GM21529 (cell line): ENCODE results near the gene SURF2.
"Not testable (repeated sequence)": the region's sequence is repeated elsewhere in the genome, so short reads cannot be mapped to it uniquely, and the experiment has no call there.

Source experiments
- ATAC-seq: cut with Tn5 transposase; IDR thresholded peaks from one replicate; pipeline ENCODE4 v1.9.1; 2021; ENCODE audit not compliant: unreplicated experiment

The SURF2 gene

DNA sequence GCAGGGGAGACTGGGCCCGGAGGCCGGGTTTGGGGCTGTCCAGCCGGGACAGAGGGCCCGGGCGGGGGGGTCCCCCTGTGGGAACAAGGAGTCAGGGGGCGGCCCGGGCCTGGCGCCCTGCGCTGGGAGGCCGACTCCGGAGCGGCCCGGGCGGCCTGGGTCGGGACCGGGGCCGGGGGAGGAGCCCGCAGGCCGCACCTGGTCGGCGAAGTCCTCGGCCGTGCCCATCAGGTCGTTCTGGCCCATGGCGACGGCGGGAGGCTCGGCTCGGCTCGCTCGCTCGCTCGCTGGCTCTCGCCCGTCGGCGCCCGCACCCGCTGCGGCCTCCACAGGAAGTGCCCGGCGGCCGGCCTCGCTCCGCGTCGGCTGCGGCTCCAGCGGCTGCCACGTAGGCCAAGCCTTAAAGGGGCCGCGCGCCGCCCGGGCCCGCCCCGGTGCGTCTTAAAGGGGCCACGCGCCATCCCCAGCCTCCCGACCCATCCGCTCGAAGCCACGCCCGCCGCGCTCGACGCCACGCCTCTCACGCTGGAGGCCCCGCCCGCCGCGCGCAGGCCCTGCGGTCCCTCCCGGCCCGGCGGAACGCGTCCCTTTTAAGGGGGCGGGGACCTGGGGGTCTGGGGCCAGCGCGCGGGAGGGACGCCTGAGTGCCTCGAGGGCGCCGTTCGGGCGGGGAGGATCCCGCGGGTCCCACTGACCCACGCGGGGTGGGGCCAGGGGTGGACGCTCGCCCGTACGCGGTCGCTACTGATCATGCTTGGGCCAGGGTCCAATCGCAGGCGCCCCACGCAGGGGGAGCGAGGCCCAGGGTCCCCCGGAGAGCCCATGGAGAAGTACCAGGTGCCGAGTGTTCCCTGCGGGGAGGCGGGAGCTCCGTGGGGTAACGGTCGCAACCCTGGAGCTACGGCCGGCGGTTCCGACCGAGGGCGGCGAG lies 19.6 kb downstream of the SURF2 start, which contains the start of the genes STKLD1 and SURF4:
STKLD1 (plus strand) TSS at position 643 of the 931 bp plus-strand sequence; CDS start at position 751, 108 bp downstream.
SURF4 (minus strand) TSS at position 337 of the 931 bp plus-strand sequence; CDS start at position 246, 91 bp downstream.
- peak; percentile 82 for ATAC-seq

DNA sequence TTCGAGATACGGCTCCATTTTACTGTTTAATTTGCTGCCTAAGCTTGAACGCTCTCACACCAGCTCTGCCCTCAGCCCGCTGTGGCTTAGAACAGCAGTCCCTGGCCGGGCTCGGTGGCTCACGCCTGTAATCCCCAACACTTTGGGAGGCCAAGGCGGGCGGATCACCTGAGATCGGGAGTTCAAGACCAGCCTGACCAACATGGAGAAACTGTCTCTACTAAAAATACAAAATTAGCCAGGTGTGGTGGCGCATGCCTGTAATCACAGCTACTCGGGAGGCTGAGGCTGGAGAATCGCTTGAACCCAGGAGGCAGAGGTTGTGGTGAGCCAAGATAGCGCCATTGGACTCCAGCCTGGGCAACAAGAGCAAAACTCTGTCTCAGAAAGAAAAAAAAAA lies 20.9 kb downstream of the SURF2 start:
- ATAC-seq = not testable (repeated sequence)

DNA sequence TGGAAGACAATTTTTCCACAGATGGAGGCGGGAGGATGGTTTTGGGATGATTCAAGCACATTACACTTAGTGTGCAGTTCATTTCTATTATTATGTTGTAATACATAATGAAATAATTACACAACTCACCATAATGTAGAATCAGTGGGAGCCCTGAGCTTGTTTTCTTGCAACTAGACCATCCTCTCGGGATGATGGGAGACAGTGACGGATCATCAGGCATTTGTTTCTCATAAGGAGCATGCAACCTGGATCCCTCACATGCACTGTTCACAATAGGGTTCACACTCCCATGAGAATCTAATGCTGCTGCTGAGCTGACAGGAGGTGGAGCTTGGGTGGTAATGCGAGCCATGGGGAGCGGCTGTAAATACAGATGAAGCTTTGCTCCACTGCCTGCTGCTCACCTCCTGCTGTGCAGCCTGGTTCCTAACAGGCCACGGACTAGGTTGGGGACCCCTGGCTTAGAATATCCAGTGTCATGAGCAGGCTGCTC lies 21.4 kb downstream of the SURF2 start:
- no peak for ATAC-seq

DNA sequence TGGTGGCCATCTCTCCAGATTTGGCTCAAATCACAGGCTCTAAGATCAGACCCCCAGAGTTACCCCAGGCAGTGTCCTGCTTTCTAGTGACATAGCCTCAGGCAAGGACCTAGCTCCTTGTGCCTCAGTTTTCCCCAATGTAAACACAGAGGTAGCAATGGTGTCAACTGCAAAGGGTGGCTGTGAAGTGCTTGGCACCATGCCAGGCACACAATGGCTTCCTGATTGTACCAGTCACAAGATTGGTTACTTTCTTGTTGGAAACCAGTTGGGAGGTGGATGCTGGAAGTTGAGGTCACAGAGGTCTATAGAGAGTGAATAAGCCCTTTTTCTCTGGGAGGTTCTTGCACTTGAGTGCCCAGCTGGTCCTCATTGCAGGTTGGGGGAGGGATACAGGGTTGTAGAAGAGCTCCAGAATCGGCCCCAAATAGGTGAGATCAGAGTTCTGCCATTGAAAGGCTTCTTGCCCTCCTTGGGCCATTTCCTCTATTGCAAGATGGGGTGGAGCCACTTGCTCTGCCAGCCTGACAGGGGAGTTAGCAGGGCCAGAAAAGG lies 22.1 kb downstream of the SURF2 start:
- no peak for ATAC-seq

DNA sequence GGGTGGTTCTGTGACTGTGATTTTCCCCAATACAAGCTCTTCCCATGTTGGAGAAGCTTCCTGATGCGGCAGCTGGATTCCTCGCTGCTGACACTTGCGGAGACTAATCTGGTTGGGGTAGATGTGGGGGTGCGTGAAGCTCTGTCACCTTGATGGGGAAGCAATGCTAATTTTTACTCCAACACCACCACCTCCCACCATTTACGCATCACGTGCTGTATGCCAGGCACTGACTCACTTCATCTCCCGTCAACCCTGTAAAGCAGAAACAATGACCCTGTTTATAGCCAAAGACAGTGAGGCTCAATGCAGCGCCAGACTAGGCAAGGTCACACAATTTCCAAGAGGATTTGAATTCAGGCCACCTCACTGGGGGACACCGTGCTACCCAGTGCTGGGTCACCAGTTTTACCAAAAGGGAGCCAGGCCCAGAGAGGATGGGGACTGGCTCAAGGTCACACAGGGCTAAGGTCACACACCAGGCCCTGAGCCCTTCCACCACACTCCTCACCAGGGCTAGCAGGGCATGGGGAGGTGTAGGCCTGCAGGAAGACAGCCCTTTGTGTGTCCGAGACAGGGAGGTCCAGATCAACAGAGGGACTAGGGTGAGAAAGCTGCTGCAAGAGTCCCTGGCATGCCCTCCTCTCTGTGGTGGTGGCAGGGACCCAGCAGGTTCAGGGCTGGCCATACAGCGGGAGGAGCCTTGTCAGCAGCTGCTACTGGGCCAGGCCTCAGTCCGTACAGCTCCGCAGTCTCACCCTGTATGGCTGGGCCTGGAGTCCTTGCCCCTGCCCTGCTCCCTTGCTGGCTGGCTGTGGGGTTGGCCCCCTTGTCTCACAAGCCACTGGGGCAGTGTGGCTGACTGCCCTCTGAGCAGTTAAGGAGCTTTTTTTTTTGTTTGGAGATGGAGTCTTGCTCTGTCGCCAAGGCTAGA lies 23.1 kb downstream of the SURF2 start:
- ATAC-seq = no peak

DNA sequence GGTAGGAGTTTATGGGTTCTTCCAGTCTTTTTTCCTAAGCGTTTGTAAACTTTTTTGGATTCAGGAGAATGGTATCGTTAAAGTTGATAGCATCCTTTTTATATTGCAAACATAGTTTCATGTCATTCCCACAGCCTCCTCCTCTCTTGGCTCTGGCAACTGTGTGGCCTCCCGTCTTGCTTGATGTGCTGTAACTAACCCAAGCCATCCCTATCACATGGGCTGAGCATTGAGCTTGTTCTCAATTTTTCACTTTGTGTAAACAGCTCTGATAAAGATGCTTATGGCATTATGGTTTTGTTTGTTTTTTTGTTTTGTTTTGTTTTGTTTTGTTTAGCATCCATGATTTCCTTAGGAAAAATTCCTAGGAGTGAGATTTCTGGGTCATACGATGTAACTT lies 24.4 kb downstream of the SURF2 start:
- ATAC-seq = no peak

DNA sequence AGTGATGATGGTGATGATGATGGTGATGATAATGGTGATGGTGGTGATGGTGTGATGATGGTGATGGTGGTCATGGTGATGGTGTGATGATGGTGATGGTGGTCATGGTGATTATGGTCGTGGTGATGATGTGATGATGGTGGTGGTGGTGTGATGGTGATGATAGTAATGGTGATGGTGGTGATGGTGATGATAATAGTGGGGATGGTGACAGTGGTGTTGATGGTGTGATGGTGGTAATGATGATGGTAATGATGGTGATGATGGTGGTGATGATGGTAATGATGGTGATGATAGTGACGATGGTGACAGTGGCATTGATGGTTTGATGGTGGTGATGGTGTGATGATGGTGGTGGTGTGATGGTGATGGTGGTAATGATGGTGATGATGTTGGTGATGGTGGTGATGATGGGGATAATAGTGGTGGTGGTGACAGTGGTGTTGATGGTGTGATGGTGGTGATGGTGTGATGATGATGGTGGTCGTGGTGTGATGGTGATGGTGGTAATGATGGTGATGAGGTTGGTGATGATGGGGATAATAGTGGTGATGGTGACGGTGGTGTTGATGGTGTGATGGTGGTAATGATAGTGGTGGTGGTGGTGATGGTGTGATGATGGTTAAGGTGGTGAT lies 26.3 kb downstream of the SURF2 start:
- no peak for ATAC-seq

DNA sequence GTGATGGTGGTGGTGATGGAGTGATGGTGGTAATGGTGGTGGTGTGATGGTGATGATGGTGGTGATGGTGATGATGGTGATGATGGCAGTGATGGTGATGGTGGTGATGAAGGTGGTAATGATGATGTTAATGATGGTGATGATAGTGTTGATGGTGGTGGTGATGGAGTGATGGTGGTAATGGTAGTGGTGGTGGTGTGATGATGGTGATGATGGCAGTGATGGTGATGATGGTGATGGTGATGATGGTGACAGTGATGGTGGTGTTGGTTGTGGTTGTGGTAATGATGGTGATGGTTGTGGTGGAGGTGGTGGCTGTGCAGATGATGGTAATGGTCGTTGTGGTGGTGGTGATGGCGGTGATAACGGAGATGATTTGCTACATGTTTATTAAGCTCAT lies 27.1 kb downstream of the SURF2 start:
- ATAC-seq = no peak

DNA sequence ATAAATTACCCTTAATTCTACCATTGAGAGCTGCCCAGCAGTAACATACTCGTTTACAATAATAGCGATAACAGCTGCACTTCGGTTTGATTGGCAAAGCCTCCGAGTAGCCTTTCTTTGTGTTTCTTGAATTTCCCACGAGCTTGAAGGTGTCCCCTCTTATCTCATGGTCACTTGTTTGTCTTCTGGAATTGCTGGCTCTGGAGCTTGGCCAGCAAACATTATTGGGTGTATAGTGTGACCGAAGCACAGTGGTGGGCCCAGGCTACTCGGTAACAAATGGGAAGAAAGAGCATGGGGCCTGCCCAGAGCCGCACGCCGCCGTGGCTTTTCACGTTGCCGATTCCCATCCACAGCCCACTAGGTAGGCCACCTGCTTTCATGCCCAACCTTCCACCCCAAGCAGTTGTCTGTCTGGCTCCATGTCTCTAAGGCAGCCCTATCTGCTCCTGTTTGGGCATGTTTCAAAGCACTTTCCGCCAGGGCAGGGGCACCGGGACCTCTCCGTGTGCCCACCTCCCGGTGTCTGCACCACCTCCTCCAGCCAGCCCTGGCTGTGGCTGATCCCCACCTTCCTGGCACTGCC lies 28.5 kb downstream of the SURF2 start:
- ATAC-seq = no peak

DNA sequence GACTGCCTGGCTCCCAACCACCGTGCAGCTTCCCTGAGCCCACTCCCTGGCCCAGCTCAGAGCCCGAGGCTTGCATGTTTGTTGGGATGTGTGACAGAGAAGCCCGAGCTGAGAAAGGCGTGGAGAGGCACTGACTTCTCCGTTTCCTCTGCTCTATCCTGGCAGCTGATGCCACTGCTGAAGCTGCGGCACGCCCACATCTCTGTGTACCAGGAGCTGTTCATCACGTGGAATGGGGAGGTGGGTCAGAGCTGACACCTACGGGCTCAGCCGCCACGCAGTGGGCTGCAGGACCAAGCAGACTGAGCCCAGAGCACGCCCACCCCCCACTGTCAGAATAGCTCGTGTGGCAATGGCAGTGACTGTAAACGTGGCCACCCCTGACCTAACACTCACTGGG lies 29.1 kb downstream of the SURF2 start:
- ATAC-seq = no peak

DNA sequence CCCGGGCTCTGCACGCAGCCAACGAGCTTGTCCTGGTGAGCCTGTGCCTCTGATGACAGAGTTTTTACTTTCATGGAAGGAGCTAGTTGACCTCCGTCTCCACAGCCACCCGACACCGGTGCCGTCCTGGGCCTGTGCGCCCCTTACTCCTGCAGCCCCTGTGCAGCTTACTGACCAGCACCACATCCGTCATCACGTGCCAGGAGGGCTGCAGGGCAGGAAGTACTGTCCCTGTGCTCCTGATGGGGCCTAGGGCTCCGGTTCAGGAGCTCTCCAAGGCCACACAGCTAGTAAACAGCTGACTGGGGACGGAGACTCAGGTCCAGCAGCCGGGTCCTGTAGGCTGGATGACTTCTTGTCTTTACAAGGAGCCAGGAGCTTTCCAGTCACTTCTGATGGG lies 30.0 kb downstream of the SURF2 start:
- ATAC-seq = no peak

DNA sequence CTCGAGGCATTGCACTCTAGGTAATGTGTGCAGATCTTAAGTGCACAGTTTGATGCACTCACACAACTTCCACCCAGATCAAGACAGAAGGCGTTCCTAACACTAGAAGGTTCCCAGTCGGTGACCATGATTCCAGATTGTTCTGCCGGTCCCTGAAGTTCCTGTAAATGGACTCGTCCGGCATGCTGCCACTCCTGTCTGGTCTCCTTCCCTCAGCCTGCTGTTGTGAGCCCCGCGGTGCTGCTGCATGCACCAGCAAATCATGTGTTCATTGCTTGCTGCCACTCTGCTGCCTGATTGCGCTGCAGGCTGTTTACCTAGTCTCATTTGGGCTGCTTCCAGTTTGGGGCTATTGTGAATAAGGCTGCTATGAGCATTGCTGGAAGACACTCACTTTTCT lies 31.3 kb downstream of the SURF2 start:
- ATAC-seq = no peak

DNA sequence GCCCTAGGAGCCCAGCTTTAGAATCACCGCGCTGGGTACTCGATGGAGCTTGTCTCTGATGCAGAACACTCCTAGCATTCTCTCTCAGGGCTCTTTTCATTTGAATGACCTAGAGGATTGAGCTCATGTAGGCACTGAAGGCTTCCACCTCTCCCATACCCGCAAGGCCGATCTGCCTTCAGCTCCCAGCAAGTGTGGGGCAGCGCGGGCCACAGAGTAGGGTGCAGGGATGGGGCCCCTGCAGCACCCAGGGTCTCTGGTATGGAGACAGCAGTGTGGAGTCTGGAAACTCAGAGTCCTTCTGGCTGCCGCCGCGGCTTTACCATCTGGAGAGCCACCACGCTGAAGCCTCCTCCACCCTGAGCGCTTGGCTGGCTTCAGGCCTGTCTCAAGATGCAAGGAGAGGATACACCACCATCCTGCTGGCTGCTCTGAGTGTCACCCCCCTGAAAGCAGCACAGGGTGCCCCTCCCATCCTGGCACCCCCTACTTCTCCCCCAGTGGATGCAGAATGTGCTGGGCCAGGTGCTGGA lies 32.7 kb downstream of the SURF2 start:
- no peak for ATAC-seq

DNA sequence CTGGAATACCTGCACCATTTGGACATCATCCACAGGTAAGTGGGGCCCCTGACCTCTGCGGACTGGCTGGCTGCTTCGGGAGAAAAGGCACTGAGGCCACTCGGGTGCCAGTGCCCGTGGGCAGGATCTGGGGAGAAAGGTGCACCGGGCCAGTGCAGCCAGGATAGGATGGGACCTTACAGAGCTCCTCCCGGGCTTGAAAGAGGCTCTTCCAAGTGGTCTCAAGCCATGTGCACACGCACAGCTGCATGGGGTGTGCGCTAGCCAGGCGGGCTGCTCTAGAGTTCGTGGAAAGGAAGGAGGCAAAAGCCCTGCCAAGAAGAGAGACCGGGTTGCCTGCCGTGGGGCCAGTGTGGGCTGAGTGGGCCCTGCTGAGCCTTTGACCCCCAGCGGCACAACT lies 33.2 kb downstream of the SURF2 start:
- ATAC-seq = no peak

DNA sequence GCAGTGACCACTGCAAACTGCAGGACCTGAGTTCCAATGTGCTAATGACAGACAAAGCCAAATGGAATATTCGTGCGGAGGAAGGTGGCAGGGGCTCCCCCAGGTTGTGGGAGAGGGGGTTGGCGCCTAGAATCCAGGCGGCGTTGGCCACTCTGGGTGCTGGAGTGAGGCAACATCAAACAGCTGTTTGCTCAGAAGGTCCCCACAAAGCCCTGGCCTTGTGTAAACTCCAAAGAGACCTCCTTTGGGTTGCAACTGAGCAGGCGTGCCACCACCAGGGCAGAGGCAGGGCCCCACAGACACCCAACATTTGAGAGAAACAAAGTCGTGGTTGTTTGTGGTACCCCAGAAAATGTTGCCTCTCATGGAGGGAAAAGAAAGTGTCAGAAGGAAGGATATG lies 34.4 kb downstream of the SURF2 start:
- no peak for ATAC-seq

DNA sequence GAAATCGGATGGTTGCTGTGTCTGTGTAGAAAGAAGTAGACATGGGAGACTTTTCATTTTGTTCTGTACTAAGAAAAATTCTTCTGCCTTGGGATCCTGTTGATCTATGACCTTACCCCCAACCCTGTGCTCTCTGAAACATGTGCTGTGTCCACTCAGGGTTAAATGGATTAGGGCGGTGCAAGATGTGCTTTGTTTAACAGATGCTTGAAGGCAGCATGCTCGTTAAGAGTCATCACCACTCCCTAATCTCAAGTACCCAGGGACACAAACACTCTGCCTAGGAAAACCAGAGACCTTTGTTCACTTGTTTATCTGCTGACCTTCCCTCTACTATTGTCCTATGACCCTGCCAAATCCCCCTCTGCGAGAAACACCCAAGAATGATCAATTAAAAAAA lies 35.1 kb downstream of the SURF2 start:
- not testable (repeated sequence) for ATAC-seq

DNA sequence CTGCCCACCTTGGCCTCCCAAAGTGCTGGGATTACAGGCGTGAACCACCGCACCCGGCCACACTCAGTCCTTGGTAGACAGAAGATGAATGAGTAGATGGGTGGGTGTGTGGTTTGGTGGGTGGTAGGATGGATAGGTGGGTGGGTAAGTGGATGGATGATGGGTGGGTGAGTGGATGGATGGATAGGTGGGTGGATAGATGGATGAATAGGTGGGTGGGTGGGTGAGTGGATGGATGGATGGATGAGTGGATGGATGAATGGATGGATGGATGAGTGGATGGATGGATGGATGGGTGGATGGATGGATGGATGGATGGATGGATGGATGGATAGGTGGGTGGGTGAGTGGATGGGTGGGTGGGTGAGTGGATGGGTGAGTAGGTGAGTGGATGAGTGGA lies 36.0 kb downstream of the SURF2 start:
- not testable (repeated sequence) for ATAC-seq

DNA sequence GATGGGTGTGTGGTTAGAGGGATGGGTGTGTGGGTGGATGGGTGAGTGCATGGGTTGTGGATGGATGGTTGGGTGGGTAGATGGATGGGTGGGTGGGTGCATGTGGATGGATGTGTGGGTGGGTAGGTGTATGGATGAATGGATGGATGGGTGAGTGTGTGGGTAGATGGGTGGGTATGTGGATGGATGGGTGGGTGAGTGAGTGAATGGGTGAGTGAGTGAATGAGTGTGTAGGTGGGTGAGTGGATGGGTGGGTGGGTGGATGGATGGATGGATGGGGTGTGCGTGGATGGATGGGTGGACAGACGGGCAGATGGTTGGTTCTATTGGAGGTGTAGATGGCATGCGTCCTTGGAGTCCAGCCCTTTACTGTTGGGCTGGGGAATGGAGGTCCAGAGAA lies 37.0 kb downstream of the SURF2 start:
- no peak for ATAC-seq

DNA sequence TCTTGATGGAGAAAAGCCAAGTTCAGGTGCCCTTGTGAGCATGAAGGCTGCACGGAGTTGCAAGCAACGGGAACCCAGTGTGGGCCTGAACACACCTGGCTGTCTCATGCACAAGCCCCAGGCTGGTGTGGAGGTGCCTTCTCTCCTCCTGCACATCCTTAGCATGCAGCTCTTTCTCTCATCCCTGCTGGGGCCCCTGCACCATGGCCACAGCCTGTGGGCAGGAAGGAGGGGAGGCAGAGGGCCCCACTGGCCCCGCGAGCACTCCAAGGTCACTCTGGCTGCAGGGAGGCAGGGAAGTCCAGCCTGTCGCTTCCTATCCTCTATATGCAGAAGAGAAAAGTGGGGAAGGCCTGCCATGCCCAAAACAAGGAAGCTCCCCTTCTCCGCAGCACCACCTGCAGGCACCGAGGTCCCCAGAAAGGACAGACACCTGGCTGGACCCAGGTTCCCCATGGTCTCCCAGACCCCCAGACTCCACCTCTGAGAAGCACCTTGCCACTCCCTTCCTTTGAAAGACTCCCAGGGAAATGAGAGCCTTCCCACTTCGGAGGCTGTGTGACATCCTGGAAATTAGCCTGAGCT lies 38.4 kb downstream of the SURF2 start:
- ATAC-seq = no peak

DNA sequence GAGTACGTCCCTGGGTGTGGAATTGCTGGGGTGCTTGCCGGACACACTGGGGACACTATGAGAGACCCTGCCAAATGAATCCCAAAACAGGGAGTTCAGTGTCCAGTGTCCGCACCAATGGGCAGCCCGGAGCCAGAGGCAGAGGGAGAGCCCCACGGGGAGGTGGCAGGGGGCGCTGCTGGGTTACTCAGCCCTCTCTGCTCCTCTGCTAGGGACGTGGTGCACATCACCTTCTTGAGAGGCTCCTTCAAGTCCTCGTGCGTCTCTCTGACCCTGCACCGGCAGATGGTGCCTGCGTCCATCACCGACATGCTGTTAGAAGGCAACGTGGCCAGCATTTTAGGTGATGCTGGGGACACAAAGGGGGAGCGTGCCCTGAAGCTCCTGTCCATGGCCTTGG lies 40.6 kb downstream of the SURF2 start:
- ATAC-seq = no peak
